B cell (primary cell): Measurements from ENCODE around the gene ZNF385A. TPM values are rescaled to one million over a fixed set of nuclear protein-coding genes. Genes with fewer than 3 reads are reported as not detected.
A peak's percentile ranks its signal among the peaks of the same experiment; 100 is the strongest.

Experiments
- ATAC-seq: fragments of 200-7000 bp; cut with Tn5 transposase; one replicate; pipeline ENCODE4 v1.10.0; 2021; ENCODE audit warnings: low read depth, mild to moderate bottlenecking, moderate number of reproducible peaks, moderate library complexity
- CTCF ChIA-PET: fragments of 350-600 bp; sonication (Branson Sonifier 250); formaldehyde crosslinking; loops from one replicate; lab custom pipeline; 2021; ENCODE audit warnings: antibody characterized with exemption, inconsistent platforms; lab: Charles Lee
- POLR2A ChIA-PET: fragments of 350-600 bp; sonication (Branson Sonifier 250); formaldehyde crosslinking; loops from one replicate; lab custom pipeline; 2021; ENCODE audit warnings: antibody characterized with exemption; lab: Charles Lee
- DNase-seq: peaks from one replicate; pipeline ENCODE4 v3.0.0; 2013
- H2AFZ ChIP-seq: 2 replicates; pipeline ENCODE4 v1.6.1; 2012; ENCODE audit warnings: mild to moderate bottlenecking, low read depth, low read length; ENCODE audit not compliant: insufficient read depth, poor library complexity, severe bottlenecking
- H3K27ac ChIP-seq, 2 donors: 1 replicate in 1 of 2; 2 replicates in 1 of 2; pipeline ENCODE4 v1.5.1; 2012 to 2013; ENCODE audit warnings: low read length in 2 of 2, mild to moderate bottlenecking in 2 of 2, moderate library complexity in 1 of 2
- H3K27me3 ChIP-seq, 4 experiments: fragments of 200-600 bp in 1 of 4; sonication (generic) in 1 of 4; replicated peaks in 1 of 4; 1 replicate in 2 of 4; 2 replicates in 2 of 4; pipeline versions ENCODE4 v1.6.1 to v1.7.0; 2013 to 2016; ENCODE audit warnings: low read length in 3 of 4, mild to moderate bottlenecking in 2 of 4, mixed read lengths in 1 of 4, moderate library complexity in 1 of 4; ENCODE audit not compliant: insufficient read depth in 4 of 4, control insufficient read depth in 3 of 4; ENCODE audit errors: control extremely low read depth in 1 of 4
- H3K36me3 ChIP-seq, 2 experiments: replicated peaks in 1 of 2; 1 replicate in 1 of 2; 2 replicates in 1 of 2; pipeline versions ENCODE4 v1.6.1 to v1.7.1; 2013; ENCODE audit warnings: low read length in 1 of 2; ENCODE audit not compliant: insufficient read depth in 2 of 2, control insufficient read depth in 1 of 2; ENCODE audit errors: control extremely low read depth in 1 of 2, extremely low read depth in 1 of 2
- H3K4me1 ChIP-seq, 2 donors: fragments of 200-600 bp in 1 of 2; sonication (generic) in 1 of 2; 1 replicate in 1 of 2; 2 replicates in 1 of 2; pipeline versions ENCODE4 v1.5.1 to v1.6.1; 2013 to 2017; ENCODE audit warnings: low read length in 2 of 2; ENCODE audit not compliant: control insufficient read depth in 2 of 2, insufficient read depth in 2 of 2
- H3K4me2 ChIP-seq: replicated peaks from 2 replicates; pipeline ENCODE3; 2012; ENCODE audit warnings: mild to moderate bottlenecking, low read depth, low read length; ENCODE audit not compliant: poor library complexity, severe bottlenecking
- H3K4me3 ChIP-seq, 5 experiments: fragments of 200-600 bp in 1 of 5; sonication (generic) in 1 of 5; 1 replicate in 3 of 5; 2 replicates in 2 of 5; pipeline versions ENCODE4 v1.5.1 to v1.7.0; 2011 to 2016; ENCODE audit warnings: low read length in 4 of 5, mild to moderate bottlenecking in 4 of 5, low read depth in 2 of 5, control low read depth in 1 of 5, moderate library complexity in 1 of 5; ENCODE audit not compliant: insufficient read depth in 1 of 5; ENCODE audit errors: control extremely low read depth in 1 of 5, extremely low read depth in 1 of 5
- H3K79me2 ChIP-seq: fragments of 200-600 bp; sonication (generic); one replicate; pipeline ENCODE4 v1.6.0; 2016; ENCODE audit warnings: low read length; ENCODE audit not compliant: control insufficient read depth, insufficient read depth
- H3K9ac ChIP-seq: fragments of 200-600 bp; sonication (generic); 2 replicates; pipeline ENCODE4 v1.6.1; 2017; ENCODE audit warnings: mild to moderate bottlenecking, low read length, moderate library complexity
- H3K9me3 ChIP-seq, 3 donors: one replicate each; pipeline versions ENCODE4 v1.6.1 to v1.7.1; 2013; ENCODE audit warnings: low read length in 2 of 3; ENCODE audit not compliant: control insufficient read depth in 2 of 3, insufficient read depth in 1 of 3; ENCODE audit errors: control extremely low read depth in 1 of 3
- H4K20me1 ChIP-seq: 2 replicates; pipeline ENCODE4 v1.6.0; 2012; ENCODE audit warnings: mild to moderate bottlenecking, low read length; ENCODE audit not compliant: insufficient read depth, control insufficient read depth, poor library complexity, severe bottlenecking
- H3K27ac Mint-ChIP-seq: one replicate; pipeline ENCODE4 v1.8.0; 2021; ENCODE audit warnings: mixed read lengths
- H3K27me3 Mint-ChIP-seq: one replicate; pipeline ENCODE4 v1.8.0; 2021; ENCODE audit warnings: mixed read lengths
- H3K4me1 Mint-ChIP-seq: one replicate; pipeline ENCODE4 v1.8.0; 2021; ENCODE audit warnings: mixed read lengths
- H3K4me3 Mint-ChIP-seq: one replicate; pipeline ENCODE4 v1.8.0; 2021; ENCODE audit warnings: mixed read lengths
- H3K9me3 Mint-ChIP-seq: one replicate; pipeline ENCODE4 v1.8.0; 2022; ENCODE audit warnings: mixed read lengths; ENCODE audit not compliant: insufficient read depth
- EZH2 ChIP-seq: IDR thresholded peaks from 2 replicates; pipeline ENCODE4 v1.6.1; 2012; ENCODE audit warnings: borderline replicate concordance, low read depth, mild to moderate bottlenecking, moderate library complexity, low read length; ENCODE audit not compliant: insufficient read depth, poor library complexity, severe bottlenecking
- WGBS: methylation state at CpG from one replicate; pipeline ENCODE4 v1.1.5; 2013; ENCODE audit warnings: missing lambda C conversion rate; ENCODE audit not compliant: insufficient coverage; 5-methylcytosine and 5-hydroxymethylcytosine counted together
- intact Hi-C: fragments of 100-400 bp; cut with micrococcal nuclease; formaldehyde crosslinking; loops from one replicate; pipeline ENCODE4 v1.10.0; 2022
- polyA plus RNA-seq: library from polyadenylated mRNA; depleted of rRNA; stranded (reverse); fragments of >200 nt; gene quantifications from 2 replicates; pipeline ENCODE4 v1.2.3, GENCODE V29; 2012
- total RNA-seq, 2 donors: library from RNA; stranded (reverse); fragments of 120-200 nt in 1 of 2; gene quantifications; 1 replicate in 1 of 2; 2 replicates in 1 of 2; pipeline versions ENCODE4 v1.2.3 to v1.2.4, GENCODE V29; 2013 to 2022
- TF ChIP-seq, protein P1 (sequence below): fragments of 200-600 bp; IDR thresholded peaks from one replicate; pipeline ENCODE4 v1.8.0; 2022; ENCODE audit warnings: antibody characterized with exemption, mild to moderate bottlenecking

ZNF385A gene
- total and polyA plus RNA-seq, 2 donors (not counting 1 experiment from before 2014, with no cell fraction given): 4.9 to 5.1 TPM

- peak overlapping the region; percentile 69 for H2AFZ ChIP-seq
- no peak overlapping the region for H3K27ac ChIP-seq
- H3K27ac Mint-ChIP-seq: no peak overlapping the region
- H3K9me3 ChIP-seq: no peaks in the 10 kb centered on the region
- peaks cover 35% of the 10 kb centered on the region for H3K79me2 ChIP-seq
- H3K4me2 ChIP-seq: peak overlapping the region; percentile 68
- H3K4me1 ChIP-seq: peaks cover 19 to 38% of the 10 kb centered on the region in 2 donors
- POLR2A ChIA-PET: interaction anchor here (0.5 kb wide), 1 partner anchor 169 kb away, joined by 3 read pairs; no protein-coding TSS in a partner anchor
- H3K27me3 Mint-ChIP-seq: no peaks in the 10 kb centered on the region
- H3K9me3 Mint-ChIP-seq: no peaks in the 10 kb centered on the region
- DNase-seq: no peak
- H3K27me3 ChIP-seq: no peaks in the 10 kb centered on the region
- H3K4me3 Mint-ChIP-seq: peak overlapping the region; percentile 77
- H4K20me1 ChIP-seq: peaks cover 8% of the 10 kb centered on the region
- peak; percentile 61 for ATAC-seq
- WGBS: 78% methylated on average over 39 of the region's 49 CpGs
- intact Hi-C loops: loop anchor here (1.0 kb wide), 1 partner anchor 11 kb away; no protein-coding TSS in a partner anchor
- peak overlapping the region in 2 of 5 experiments; percentile 40 to 43 for H3K4me3 ChIP-seq
- peak overlapping the region; percentile 30 for H3K9ac ChIP-seq
- CTCF ChIA-PET: interaction anchor here (0.6 to 5.0 kb wide), 27 partner anchors 8 to 391 kb away, joined by 3 to 49 read pairs (median 7); partner anchors contain the start of genes COPZ1 and HNRNPA1
- H3K36me3 ChIP-seq: peaks cover 0 to 31% of the 10 kb centered on the region in 2 experiments
- H3K4me1 Mint-ChIP-seq: peaks cover 28% of the 10 kb centered on the region
- TF ChIP-seq, protein P1, sequence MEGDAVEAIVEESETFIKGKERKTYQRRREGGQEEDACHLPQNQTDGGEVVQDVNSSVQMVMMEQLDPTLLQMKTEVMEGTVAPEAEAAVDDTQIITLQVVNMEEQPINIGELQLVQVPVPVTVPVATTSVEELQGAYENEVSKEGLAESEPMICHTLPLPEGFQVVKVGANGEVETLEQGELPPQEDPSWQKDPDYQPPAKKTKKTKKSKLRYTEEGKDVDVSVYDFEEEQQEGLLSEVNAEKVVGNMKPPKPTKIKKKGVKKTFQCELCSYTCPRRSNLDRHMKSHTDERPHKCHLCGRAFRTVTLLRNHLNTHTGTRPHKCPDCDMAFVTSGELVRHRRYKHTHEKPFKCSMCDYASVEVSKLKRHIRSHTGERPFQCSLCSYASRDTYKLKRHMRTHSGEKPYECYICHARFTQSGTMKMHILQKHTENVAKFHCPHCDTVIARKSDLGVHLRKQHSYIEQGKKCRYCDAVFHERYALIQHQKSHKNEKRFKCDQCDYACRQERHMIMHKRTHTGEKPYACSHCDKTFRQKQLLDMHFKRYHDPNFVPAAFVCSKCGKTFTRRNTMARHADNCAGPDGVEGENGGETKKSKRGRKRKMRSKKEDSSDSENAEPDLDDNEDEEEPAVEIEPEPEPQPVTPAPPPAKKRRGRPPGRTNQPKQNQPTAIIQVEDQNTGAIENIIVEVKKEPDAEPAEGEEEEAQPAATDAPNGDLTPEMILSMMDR: no peak
- no peak for TF ChIP-seq EZH2
These were observed 5.6 kb downstream of the ZNF385A start for GRCh38 chr12:54378796-54379397.

DNA sequence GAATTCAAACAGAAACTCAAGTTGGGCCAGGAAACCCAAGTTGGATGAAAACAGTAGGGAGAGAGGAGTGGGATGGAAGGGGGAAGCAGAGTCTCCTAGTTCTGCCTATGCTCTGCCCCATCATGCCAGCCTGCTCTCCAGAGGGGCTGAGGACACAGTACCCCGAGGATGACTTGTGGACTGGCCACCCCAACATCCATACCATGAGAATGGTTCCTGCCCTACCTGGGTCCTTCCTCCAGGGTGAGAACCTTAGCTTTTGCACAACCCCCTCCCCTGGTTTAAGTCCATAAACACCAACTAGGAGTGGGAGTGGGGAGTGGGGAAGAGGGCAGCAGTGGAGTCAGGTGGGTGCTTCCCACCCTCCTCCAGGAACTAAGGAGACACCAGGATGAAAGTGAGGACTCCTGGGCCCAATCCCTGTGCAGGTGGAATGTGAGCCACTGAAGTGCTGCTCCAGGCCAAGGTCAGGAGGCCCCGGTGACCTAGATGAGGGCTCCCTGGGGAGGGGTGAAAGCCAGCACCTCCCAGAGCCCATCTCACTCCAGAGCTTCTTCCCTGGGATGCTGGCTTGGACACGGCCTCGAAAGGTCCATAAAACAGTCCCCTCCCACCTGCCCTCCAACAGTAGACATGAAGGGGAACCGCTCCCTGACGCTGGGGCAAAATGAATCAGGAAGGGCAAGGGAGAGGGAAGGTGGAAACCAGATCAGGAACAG lies 6.6 kb downstream of the ZNF385A start:
- intact Hi-C loops: no loop called here
- Histone ChIP-seq H3K27ac (no peak overlapping the region), H3K4me3 (no peak overlapping the region), H3K4me1 (peaks cover 10 to 29% of the 10 kb centered on the region in 2 donors), H4K20me1 (peaks cover 8% of the 10 kb centered on the region), H3K36me3 (peaks cover 0 to 39% of the 10 kb centered on the region in 2 experiments), H3K9me3 (no peaks in the 10 kb centered on the region), H3K79me2 (peaks cover 35% of the 10 kb centered on the region), H2AFZ (no peak overlapping the region), H3K27me3 (no peaks in the 10 kb centered on the region), H3K9ac (no peak overlapping the region), H3K4me2 (no peak overlapping the region)
- ChIA-PET POLR2A (no interaction called here), CTCF (interaction anchor here (0.7 to 5.0 kb wide), 8 partner anchors 10 to 163 kb away, joined by 3 to 49 read pairs (median 27); no protein-coding TSS in a partner anchor)
- no CpG with 5 or more reads among the region's 6 CpGs for WGBS
- Mint-ChIP-seq H3K9me3 (no peaks in the 10 kb centered on the region), H3K4me3 (peak overlapping the region; percentile 60), H3K4me1 (peaks cover 19% of the 10 kb centered on the region), H3K27me3 (no peaks in the 10 kb centered on the region), H3K27ac (no peak overlapping the region)
- DNase-seq (no peak), ATAC-seq (no peak)
- TF ChIP-seq, protein P1: no peak
- TF ChIP-seq EZH2: no peak
